ENCODE results near the gene PTPRJ. TPM values are rescaled to one million over a fixed set of nuclear protein-coding genes. Genes with fewer than 3 reads are reported as not detected.

The PTPRJ gene
- total RNA-seq, 1 experiment from 2014 or later = 43.7 TPM

DNA sequence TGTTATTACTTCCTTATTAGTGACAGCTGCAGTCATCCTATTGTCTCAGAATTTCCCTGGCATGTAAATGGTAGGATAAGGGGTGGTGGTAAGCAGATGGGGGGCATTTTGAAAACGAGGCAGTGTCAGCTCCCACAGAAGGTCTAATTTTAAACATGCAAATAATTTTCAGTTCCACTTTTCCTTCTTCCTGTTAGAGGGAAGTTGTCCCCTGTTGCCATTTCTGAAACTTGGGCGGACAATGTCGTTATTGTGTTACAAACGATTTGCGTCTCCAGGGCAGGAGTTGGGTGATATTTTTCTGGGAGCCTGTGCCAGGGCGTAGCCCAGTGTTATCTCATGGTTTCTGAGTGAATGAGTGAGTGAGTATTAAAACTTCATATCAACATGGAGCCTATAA, 7.4 kb downstream of the PTPRJ start:
- no peaks in the 10 kb centered on the region for H3K27me3 ChIP-seq (ENCODE audit: insufficient read depth, low read depth)
- H2AFZ ChIP-seq = no peak overlapping the region
- POLR2A ChIA-PET (ENCODE audit: unreplicated experiment) = no interaction called here
- H3K27ac ChIP-seq = peak overlapping the region; percentile 50
- no peaks in the 10 kb centered on the region for H4K20me1 ChIP-seq (ENCODE audit: insufficient read depth)
- DNase-seq = no peak
- TF ChIP-seq EZH2 (IDR thresholded peaks at IDR 0.05; ENCODE audit: low read depth) = no peak
- H3K4me2 ChIP-seq = no peak overlapping the region
- H3K79me2 ChIP-seq (ENCODE audit: low read depth) = peaks cover 97% of the 10 kb centered on the region
- no TSS peak for BruUV-seq (replicated peaks)
- no peak overlapping the region for H3K4me3 ChIP-seq
- intact Hi-C loops (cut with micrococcal nuclease; ENCODE audit: unreplicated experiment) = no loop called here
- H3K4me1 ChIP-seq (replicated peaks; ENCODE audit: insufficient read depth) = peaks cover 79% of the 10 kb centered on the region
- no peaks in the 10 kb centered on the region for H3K9me3 ChIP-seq (ENCODE audit: insufficient read depth, low read depth)
- H3F3A ChIP-seq (ENCODE audit: insufficient read depth, low read depth) = peaks cover 41% of the 10 kb centered on the region
- H3K36me3 ChIP-seq (ENCODE audit: low read depth) = peaks cover 22% of the 10 kb centered on the region
- H3K9me2 ChIP-seq (ENCODE audit: insufficient read depth) = no peaks in the 10 kb centered on the region
- CTCF ChIA-PET = no interaction called here

DNA sequence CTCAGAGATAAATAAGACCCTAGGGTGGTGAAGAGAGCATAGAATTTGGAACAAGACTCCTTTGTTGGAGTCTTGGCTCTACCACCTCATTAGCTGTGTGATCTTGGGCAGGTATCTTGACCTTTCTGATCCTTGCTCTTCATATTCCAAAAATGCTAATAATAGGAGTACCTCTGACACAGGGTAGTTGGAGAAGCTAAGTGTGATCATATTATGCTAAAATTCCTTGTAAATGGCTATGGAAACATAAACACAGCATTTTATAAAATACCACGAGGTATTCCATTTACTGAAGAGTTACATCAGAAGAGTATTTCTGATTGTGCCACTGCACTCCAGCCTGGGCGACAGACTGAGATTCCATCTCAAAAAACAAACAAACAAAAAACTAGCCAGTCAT, 9.4 kb downstream of the PTPRJ start:
- Histone ChIP-seq H2AFZ (no peak overlapping the region), H4K20me1 (ENCODE audit: insufficient read depth) (no peaks in the 10 kb centered on the region), H3K9me2 (ENCODE audit: insufficient read depth) (no peaks in the 10 kb centered on the region), H3K4me1 (replicated peaks; ENCODE audit: insufficient read depth) (peaks cover 72% of the 10 kb centered on the region), H3K27me3 (ENCODE audit: insufficient read depth, low read depth) (no peaks in the 10 kb centered on the region), H3K4me2 (0 out of 2 replicates have a peak overlapping the region, but pooled peaks have one; percentile 6), H3K9me3 (ENCODE audit: insufficient read depth, low read depth) (no peaks in the 10 kb centered on the region), H3K79me2 (ENCODE audit: low read depth) (peaks cover 95% of the 10 kb centered on the region), H3F3A (ENCODE audit: insufficient read depth, low read depth) (peaks cover 53% of the 10 kb centered on the region), H3K36me3 (ENCODE audit: low read depth) (0 out of 2 replicates have a peak, but pooled peaks cover 5% of the 10 kb centered on the region), H3K27ac (peak overlapping the region; percentile 62), H3K4me3 (no peak overlapping the region)
- no TSS peak for BruUV-seq (replicated peaks)
- CTCF ChIA-PET = no interaction called here
- DNase-seq = no peak
- POLR2A ChIA-PET (ENCODE audit: unreplicated experiment) = no interaction called here
- TF ChIP-seq, protein P1, sequence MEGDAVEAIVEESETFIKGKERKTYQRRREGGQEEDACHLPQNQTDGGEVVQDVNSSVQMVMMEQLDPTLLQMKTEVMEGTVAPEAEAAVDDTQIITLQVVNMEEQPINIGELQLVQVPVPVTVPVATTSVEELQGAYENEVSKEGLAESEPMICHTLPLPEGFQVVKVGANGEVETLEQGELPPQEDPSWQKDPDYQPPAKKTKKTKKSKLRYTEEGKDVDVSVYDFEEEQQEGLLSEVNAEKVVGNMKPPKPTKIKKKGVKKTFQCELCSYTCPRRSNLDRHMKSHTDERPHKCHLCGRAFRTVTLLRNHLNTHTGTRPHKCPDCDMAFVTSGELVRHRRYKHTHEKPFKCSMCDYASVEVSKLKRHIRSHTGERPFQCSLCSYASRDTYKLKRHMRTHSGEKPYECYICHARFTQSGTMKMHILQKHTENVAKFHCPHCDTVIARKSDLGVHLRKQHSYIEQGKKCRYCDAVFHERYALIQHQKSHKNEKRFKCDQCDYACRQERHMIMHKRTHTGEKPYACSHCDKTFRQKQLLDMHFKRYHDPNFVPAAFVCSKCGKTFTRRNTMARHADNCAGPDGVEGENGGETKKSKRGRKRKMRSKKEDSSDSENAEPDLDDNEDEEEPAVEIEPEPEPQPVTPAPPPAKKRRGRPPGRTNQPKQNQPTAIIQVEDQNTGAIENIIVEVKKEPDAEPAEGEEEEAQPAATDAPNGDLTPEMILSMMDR (conservative IDR thresholded peaks at IDR 0.05) = no peak
- no peak for TF ChIP-seq EZH2 (IDR thresholded peaks at IDR 0.05; ENCODE audit: low read depth)
- intact Hi-C loops (cut with micrococcal nuclease; ENCODE audit: unreplicated experiment) = loop anchor here (1.0 to 5.0 kb wide), 3 partner anchors 17 to 72 kb away; no protein-coding TSS in a partner anchor

DNA sequence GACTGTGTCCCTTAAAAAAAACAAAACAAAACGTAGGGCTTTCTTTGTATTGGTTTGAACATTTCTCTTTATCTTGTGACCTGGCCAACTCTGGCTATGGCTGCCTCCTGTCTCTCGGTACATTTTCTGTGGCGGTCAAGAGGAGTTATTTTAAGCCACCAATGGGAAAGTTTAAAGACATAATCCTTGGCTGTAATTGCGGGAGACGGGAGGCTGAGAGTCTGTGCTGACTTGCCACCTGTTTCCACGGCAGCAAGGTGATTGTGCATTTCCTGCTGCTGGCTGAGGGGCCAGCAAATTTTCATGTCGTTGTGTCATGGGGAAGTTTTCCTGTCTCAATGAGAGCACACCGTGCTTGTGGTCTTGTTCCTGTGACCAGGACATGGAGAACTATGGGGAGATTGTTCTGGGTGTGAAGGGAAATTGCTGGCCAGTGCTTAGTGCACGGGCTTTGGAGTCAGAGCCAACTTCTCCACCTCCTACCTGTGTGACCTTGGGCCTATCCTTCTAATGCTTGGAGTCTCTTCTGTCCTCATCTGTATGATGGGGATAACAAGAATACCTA, 11.0 kb downstream of the PTPRJ start:
- ChIA-PET CTCF (no interaction called here), POLR2A (ENCODE audit: unreplicated experiment) (no interaction called here)
- intact Hi-C loops (cut with micrococcal nuclease; ENCODE audit: unreplicated experiment) = loop anchor here (2.0 to 5.0 kb wide), 2 partner anchors 15 to 74 kb away; no protein-coding TSS in a partner anchor
- Histone ChIP-seq H3K9me2 (ENCODE audit: insufficient read depth) (no peaks in the 10 kb centered on the region), H4K20me1 (ENCODE audit: insufficient read depth) (no peaks in the 10 kb centered on the region), H3K4me1 (replicated peaks; ENCODE audit: insufficient read depth) (peaks cover 59% of the 10 kb centered on the region), H3K27me3 (ENCODE audit: insufficient read depth, low read depth) (no peaks in the 10 kb centered on the region), H3K27ac (peak overlapping the region; percentile 62), H3K4me3 (no peak overlapping the region), H2AFZ (no peak overlapping the region), H3K36me3 (ENCODE audit: low read depth) (0 out of 2 replicates have a peak, but pooled peaks cover 5% of the 10 kb centered on the region), H3K4me2 (peak overlapping the region; percentile 45), H3K79me2 (ENCODE audit: low read depth) (peaks cover 91% of the 10 kb centered on the region), H3K9me3 (ENCODE audit: insufficient read depth, low read depth) (no peaks in the 10 kb centered on the region), H3F3A (ENCODE audit: insufficient read depth, low read depth) (peaks cover 50% of the 10 kb centered on the region)
- BruUV-seq (replicated peaks) = no TSS peak
- DNase-seq = peak; percentile 70 to 73
- no peak for TF ChIP-seq EZH2 (IDR thresholded peaks at IDR 0.05; ENCODE audit: low read depth)
- TF ChIP-seq, protein P1 (conservative IDR thresholded peaks at IDR 0.05) = no peak

All from PC-9 (cell line).